ENCODE data around the gene EIF3D.
"Not testable (repeated sequence)": the region's sequence is repeated elsewhere in the genome, so short reads cannot be mapped to it uniquely, and the experiment has no call there.

EIF3D gene

GRCh38 chr22:36538529-36538928 is 9.6 kb upstream of the EIF3D start:
- no peak overlapping the region for H3K27ac ChIP-seq
- no peak for TF ChIP-seq CTCF (conservative IDR thresholded peaks at IDR 0.05)

GRCh38 chr22:36536717-36537116 is 7.8 kb upstream of the EIF3D start:
- H3K27ac ChIP-seq = no peak overlapping the region
- no peak for TF ChIP-seq CTCF (conservative IDR thresholded peaks at IDR 0.05)

GRCh38 chr22:36533320-36533719 is 4.4 kb upstream of the EIF3D start:
- H3K27ac ChIP-seq = not testable (repeated sequence)

GRCh38 chr22:36532466-36532865 is 3.5 kb upstream of the EIF3D start:
- no peak overlapping the region for H3K27ac ChIP-seq
- no peak for TF ChIP-seq CTCF (conservative IDR thresholded peaks at IDR 0.05)

GRCh38 chr22:36528341-36528740 is 625 bp downstream of the EIF3D start:
- peak overlapping the region; percentile 87 for H3K27ac ChIP-seq
- TF ChIP-seq CTCF (conservative IDR thresholded peaks at IDR 0.05) = no peak

GRCh38 chr22:36522662-36523061 is 6.3 kb downstream of the EIF3D start:
- H3K27ac ChIP-seq = no peak overlapping the region

GRCh38 chr22:36520423-36520822 is 8.5 kb downstream of the EIF3D start:
- no peak overlapping the region for H3K27ac ChIP-seq
- no peak for TF ChIP-seq CTCF (conservative IDR thresholded peaks at IDR 0.05)

More at GRCh38 chr22:36522662-36523061, 6.3 kb downstream of the EIF3D start:
- TF ChIP-seq CTCF (conservative IDR thresholded peaks at IDR 0.05) = no peak

GRCh38 chr22:36519906-36520305 is 9.1 kb downstream of the EIF3D start:
- not testable (repeated sequence) for H3K27ac ChIP-seq

- TF ChIP-seq CTCF (conservative IDR thresholded peaks at IDR 0.05) = no peak
- H3K27ac ChIP-seq = no peak overlapping the region
These were observed 14.2 kb downstream of the EIF3D start for GRCh38 chr22:36514766-36515165.

All from VCaP (cell line).